Stimulated activated CD4-positive, alpha-beta T cell treated with anti-CD3 and anti-CD28 coated beads, Interleukin-2, amount 100 ng/mL, for 4 hours (primary cell): ENCODE measurements around the gene CC2D1B.
"Not testable (repeated sequence)": the region's sequence is repeated elsewhere in the genome, so short reads cannot be mapped to it uniquely, and the experiment has no call there.

Experiments
- DNase-seq: peaks from one replicate; pipeline ENCODE4 v3.0.0-alpha.2; 2020; ENCODE audit warnings: low read depth

Gene CC2D1B, protein sequence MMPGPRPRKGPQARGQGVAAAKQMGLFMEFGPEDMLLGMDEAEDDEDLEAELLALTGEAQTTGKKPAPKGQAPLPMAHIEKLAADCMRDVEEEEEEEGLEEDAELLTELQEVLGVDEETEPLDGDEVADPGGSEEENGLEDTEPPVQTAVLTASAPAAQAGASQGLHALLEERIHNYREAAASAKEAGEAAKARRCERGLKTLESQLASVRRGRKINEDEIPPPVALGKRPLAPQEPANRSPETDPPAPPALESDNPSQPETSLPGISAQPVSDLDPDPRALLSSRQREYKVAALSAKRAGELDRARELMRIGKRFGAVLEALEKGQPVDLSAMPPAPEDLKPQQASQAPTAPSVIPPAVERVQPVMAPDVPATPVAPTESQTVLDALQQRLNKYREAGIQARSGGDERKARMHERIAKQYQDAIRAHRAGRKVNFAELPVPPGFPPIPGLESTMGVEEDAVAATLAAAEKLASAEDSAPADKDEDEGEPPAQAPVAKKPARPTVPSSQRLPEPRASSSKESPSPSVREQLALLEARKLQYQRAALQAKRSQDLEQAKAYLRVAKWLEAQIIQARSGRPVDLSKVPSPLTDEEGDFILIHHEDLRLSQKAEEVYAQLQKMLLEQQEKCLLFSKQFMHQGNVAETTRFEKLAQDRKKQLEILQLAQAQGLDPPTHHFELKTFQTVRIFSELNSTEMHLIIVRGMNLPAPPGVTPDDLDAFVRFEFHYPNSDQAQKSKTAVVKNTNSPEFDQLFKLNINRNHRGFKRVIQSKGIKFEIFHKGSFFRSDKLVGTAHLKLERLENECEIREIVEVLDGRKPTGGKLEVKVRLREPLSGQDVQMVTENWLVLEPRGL

DNA sequence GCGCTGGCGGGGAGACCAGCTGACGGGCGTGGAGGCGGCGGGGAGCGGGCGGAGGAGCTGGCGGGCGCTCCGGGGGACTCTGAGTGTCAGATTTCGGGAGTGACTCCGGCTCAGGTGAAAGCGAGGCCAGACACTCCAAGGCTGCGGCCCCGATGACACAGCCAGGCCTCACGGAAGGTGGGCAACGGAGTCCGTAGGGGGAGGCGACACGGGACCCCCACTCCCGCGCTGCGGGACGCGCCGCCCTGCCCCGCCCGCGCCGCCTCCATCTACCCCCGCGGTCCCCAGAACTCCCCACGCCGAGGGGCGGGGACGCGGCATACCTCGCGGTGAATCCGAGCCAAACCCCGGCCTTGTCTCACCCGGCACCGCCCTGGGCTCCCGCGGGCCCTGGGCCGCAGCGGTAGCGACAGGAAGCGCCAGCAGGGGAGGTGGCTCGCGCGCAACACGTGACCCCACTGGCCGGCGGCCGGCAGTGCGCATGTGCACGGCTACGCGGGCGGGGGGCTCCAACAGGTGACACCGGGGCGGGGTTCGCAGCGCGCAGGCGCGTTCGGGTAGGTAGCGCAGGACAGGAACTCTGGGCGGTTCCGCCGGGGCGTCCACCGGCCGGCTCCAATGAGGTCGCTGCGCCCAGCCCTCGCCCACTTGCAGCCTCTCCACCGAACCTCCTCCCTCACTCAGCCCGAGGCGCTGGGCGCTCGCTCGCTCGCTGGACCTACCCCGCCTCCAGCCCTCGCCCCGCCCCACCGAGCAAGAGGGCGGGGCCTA, at the start of gene CC2D1B:
CC2D1B (minus strand) TSS at position 460 of the 771 bp plus-strand sequence. CDS start 1,585 bp downstream, outside the sequence.
- peak; percentile 98 for DNase-seq

DNA sequence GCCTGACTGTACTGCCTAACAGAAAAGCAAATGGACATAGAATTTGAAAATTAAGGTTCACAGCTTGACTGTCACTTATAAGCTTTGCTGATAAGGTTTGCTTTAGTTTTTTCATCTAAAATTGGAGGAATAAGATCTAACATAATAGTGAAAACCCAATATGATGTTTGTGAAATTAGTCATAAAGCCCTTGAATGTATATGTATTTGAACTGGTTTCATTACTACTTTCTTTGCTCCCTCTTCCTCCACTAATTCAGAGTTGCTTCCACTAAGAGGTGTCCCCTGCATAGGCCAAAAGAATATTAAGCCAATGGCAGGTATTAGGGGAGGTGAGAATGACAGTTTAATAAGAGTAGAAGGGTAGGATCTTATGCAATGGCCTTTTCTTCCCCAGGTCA, 48.9 kb upstream of the CC2D1B start:
- DNase-seq: no peak

DNA sequence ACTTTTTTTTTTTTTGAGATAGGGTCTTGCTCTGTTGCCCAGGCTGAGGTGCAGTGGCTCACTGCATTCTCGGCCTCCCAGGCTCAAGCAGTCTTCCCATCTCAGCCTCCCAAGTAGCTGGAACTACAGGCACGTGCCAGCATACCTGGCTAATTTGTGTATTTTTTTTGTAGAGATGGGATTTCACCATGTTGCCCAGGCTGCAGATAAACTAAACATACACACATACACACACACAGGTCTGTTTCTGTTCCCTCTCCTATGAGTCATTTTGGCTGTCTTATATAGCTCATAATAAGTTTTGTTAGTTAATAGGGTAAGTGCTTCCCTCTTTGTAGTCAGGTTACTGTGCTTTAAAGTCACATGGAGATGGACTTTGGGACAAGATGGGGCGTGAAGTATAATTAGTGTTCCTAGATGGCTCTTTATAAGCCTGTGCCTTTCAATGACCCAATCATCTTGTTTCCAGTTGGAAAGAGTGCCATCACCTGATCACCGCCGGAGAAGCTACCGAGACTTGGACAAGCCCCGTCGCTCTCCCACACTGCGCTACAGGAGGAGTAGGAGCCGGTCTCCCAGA, 47.5 kb upstream of the CC2D1B start:
- no peak for DNase-seq

DNA sequence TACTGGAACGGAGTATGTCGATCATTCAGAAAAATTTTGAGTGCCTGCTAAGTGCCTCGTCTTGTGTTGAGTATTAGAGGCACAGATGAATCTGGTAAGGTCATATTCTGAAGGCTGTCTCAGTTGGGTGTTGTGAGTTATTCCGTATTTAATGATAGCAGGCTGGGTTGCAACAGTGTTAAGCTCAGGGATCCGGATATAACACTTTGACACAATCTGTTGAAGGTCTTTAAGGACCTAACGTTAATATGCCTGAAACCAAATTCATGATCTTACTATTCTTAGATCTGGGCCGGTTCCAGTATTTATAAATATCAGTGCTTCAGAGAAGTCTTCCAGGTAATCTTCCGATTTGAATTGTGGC, 39.0 kb upstream of the CC2D1B start:
- no peak for DNase-seq

DNA sequence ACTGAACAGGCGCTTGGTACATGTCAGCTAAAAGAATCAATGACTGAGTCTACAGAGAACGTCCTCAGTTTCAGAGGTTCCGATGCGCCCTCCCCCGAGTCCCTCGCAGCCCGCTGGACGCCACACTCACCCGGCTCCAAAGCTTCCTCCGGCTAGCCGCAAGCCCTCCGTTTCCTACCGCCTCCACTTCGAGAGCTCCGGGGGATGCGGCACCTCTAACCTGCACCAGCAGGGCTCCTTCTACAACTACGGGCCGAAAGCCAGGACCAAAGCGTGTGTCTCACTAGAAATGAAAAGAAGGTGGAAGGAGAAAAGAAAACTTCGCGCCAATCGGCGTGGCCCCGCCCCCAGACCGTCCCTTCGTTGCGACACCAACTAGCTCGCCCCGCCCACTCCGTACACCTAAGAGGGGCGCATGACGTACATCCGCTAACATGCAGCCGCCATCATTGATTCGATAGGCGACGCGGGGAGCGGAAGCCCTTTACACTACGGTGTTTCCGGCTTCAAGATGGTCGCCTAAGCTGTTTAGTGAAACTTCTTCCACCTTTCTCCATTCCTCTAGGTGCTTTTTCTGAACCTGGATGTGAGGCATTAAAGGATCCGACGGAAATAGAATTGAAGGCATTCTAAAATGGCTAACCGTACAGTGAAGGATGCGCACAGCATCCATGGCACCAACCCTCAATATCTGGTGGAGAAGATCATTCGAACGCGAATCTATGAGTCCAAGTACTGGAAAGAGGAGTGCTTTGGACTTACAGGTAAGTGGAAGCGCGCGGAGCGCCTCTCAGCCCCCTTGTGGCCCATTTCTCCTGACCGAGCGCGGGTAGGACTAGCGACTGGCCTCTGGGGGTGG, 38.3 kb upstream of the CC2D1B start, which contains the start of the genes ORC1 and PRPF38A:
ORC1 (minus strand) TSS at position 308 of the 859 bp plus-strand sequence. CDS start 2,200 bp downstream, outside the sequence.
PRPF38A (plus strand) TSS at position 487 of the 859 bp plus-strand sequence; CDS start at position 635, 148 bp downstream.
- DNase-seq: peak; percentile 94

DNA sequence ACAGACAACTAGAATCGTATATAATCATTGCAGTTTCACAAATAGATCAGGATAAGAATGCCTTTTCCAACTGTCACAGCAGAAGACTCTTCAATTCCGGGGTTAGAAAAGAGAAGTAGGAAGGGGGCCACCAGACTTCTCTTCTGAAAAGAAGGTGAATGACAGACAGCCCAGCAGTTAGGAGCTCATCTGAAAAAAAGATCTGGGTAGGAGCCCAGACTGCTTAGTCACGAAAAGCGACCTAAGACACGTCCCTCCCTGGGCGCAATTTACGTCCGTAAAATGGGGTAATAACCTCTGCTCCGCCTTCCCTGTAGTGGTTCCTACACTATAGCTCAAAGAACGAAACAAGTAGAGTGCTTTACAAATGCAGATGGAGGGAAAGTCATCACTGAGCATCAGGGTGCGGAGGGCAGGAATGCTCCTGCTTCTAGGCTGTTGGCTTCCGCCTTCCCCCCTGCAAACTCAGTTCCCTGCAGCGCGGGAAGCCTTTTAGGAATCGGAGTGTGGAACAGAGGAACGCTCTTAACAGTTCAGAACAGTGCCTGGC, 37.6 kb upstream of the CC2D1B start:
- peak; percentile 10 for DNase-seq

DNA sequence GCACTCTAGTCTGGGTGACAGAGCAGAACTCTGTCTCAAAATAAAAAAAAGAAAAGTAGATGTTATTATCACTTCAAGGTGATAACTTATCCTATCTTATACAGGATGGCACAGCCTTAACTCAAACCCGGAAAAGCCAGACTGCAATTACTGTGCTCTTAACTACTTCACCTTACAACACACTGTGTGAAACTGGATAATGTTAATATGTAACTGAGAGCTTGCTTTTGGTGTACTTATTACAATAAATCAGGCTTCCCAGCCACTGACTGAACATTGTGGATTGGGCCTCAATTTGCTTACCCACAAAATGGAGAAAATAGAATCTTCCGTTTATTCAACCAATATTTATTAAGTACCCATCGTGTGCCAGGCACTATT, 36.8 kb upstream of the CC2D1B start:
- DNase-seq: no peak

DNA sequence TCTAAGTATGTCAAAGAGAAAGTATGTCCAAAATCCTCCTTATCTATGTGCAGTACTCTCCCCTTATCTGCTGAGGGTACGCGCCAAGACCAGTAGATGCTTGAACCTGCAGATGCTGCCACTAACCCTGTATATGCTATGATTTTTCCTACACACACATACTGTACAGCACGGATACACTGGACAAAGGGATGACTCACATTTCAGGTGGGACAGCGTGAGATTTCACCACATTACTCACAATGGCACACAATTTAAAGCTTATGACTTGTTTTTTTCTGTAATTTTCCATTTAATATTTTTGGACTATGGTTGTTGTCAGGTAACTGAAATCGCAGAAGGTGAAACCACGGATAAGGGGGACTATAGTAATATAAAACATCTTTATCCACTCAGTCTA, 34.1 kb upstream of the CC2D1B start:
- no peak for DNase-seq

DNA sequence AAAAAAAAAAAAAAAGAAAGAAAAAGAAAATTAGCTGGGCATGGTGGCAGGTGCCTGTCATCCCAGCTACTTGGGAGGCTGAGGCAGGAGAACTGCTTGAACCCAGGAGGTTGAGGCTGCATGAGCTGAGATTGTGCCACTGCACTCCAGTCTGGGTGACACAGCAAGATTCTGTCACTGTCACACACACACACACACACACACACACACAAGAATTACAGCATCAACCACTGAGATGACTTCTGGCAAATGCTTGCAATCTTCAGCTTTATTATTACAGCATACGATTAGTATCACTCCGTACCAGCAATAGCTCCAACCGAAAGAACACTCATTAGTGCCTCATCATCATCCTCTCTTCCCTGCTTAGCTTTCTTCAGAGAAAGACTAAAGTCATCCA, 33.6 kb upstream of the CC2D1B start:
- no peak for DNase-seq

DNA sequence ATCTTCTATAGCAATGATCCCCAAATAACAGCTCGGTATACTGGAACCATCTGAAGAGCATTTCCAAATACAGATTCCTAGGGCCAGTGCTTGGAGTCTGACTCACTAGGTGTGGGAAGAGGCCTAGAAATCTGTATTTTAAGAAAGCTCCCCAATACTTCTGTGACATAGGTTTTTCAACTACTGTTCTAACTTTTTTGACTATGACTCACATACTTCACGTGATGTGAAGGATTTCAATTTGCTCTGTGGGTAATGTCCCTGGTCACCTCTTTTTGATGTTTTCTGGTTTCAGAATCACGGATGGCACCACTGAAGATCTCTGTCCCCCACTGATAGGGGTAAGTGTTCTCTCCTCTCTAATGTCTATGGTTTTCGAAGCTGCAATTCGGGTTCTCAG, 27.2 kb upstream of the CC2D1B start:
- no peak for DNase-seq

DNA sequence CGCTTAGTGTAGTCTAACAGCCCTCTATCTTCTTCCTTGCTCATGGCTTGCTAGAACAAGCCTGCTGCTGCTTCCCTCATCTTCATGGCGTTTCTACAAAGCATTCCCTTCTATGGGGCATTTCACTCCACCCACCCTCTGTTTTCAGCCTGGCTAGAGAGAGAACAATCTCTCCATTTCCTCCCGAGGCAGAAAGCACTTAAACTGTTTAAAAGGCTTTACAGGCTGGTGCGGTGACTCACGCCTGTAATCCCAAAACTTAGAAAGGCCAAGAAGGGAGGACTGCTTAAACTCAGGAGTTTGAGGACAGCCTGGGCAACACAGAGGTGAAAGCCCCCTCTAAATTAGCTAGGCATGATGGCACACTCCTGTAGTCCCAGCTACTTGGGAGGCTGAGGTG, 20.5 kb upstream of the CC2D1B start:
- no peak for DNase-seq

DNA sequence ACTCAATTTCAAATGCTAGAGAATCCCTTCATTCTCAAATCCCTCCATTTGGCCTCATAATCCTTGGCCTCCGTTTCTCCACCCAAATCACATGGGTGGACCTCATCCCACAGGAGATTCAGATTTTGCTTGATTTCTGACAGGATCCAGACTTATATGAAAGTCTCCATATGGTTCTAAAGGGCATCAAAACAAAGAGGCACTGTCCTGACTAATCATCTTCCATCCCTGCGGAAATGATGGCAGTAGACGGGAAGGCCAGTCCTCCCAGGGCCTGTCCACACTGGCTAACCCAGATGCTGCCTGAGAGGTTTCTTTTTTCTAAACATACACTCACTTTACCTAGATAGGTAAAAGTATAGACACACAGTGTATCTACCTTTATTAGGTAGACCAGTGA, 19.4 kb upstream of the CC2D1B start:
- DNase-seq: no peak

DNA sequence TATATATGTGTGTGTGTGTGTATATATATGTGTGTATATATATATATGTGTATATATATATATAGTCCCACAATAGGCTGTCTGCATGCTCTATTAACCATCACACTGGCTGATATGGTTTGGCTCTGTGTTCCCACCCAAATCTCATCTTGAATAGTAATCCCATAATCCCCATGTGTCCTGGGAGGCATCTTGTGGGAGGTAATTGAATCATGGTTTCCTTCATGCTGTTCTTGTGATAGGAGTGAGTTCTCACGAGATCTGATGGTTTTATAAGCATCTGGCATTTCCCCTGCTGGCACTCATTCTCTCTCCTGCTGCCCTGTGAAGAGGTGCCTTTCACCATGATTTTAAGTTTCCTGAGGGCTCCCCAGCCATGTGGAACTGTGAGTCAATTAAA, 3.8 kb upstream of the CC2D1B start:
- not testable (repeated sequence) for DNase-seq

DNA sequence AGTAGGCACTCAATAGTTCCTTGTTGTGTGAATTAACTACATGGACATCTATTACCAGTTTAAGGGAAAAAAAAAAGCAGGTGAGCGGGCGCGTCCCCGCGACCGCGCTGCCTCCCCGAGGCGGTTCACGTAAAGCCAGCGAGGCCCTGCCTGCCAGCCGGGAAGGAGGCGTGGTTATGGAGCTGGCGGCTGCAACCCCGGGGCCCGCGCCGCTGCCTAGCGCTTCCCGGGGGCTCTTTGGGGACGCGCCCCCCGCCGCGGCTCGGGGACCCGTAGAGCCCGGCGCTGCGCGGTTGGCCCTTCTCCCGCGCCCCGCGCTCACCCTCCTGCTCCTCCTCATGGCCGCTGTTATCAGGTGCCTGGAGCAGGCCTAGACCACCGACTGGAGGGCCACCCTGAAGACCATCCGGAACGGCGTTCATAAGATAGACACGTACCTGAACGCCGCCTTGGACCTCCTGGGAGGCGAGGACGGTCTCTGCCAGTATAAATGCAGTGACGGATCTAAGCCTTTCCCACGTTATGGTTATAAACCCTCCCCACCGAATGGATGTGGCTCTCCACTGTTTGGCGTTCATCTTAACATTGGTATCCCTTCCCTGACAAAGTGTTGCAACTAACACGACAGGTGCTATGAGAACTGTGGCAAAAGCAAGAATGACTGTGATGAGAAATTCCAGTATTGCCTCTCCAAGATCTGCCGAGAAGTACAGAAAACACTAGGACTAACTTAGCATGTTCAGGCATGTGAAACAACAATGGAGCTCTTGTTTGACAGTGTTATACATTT, 2.6 kb upstream of the CC2D1B start:
- peak; percentile 49 for DNase-seq

DNA sequence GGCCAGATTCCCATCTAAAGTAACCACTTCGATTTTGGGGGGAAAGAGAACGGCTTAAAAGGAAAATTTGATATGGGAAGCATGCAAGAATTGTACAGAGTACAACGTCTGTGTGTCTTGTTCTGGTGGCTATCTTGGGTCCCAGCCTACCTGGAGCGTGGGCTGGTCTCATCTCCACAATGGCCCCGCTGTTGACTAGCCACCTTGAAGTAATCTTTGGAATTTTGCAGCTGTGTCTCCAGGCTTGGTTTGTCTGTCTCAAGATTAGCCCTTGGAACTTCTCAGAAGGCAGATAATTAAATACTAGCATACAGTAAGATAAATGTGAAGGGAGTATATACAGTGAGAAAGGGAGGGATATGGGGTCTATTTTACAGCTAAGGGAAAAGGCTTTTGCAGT, 1.3 kb upstream of the CC2D1B start:
- no peak for DNase-seq

DNA sequence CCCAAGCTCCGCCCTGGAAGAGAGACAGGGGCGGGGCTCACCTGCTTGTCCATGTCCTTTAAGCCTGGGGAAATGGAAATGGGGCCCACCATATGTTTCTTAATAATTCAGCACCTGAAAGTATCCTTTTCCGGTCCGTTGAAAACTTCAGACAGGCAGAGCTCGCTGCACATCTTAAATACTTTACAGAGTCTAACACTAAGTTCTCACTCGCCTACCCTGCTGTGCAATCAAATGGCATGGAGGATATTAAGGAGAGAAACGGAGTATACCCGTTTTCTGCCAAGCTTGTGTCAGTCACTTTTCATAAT, 467 bp upstream of the CC2D1B start:
- no peak for DNase-seq

DNA sequence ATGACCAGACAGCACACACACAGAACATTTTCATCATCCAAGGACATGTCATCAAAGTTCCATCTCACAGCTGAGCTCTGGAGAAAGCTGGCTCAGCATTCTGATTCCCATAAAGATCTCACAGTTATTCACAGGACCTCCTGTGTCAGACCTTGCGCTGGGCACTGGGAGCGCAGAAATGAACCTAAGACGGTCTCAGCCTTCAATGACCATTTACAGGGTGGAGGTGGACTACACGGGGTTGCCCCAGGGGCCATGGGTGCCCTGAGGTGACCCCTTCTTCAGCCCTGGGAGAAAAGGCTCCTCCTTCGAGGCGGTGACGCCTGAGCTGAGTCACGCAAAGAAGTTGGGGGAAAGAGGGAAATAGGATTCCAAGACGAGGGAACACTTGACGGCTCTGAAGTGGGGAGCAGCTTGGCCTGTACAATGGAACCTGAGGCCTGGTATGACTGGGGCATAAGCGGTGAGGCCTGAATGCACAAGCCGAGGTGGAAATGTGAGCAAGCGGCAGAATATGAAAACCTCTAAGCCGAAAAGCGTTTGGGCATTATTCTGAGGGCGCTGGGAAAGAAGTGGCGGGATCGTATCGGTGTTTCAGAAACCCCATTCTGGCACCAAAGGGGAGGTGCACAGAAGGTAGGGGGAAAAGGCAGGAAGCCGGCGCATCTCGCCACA, 797 bp downstream of the CC2D1B start:
- no peak for DNase-seq

DNA sequence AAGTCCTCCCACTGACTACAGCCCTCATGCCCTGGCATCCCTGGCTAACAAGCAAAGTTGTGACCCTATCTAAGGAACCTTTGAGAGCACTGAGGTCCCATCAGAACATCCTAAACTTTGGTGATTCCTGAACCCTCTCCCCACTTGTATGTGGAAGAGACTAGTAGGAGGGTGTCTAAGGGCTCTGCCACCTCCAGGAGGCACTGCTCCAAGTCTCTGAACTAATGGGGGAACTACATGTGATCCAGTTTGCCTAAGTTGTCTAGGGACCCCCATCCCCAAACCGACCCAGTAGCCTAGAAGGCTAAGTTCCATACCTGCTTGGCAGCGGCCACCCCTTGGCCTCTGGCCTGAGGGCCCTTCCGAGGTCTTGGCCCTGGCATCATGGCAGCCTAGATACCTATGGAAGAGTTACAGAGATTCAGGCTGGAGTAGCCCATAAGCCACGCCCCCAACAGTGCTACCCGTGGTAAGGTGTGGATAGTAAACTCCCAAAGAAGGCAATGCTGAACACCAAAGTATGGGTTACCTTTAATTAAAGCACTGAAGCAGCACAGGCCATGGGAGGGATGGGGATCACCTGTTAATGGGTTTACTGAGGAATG, 1.7 kb downstream of the CC2D1B start:
- no peak for DNase-seq

DNA sequence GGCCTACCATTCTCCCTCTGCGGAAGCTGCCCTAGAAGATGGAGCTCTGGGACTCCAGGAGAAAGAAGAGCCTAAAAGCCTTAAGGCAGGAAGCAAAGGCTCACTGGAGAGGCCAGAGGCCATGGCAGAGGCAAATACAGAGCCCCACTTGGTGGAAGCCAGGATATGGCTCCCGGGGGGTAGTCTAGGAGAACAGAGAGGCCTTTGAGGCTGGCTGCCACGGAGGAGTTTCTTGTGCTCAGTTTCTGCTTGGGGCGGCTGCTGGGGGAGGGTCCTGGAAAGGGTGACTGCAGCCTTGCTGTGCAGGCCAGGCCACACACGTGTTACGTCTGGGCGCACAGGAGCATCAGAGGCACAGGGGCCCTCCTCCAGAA, 5.4 kb downstream of the CC2D1B start:
- no peak for DNase-seq
